HepG2 (cell line): ENCODE measurements around the gene SEH1L. TPM values are rescaled to one million over a fixed set of nuclear protein-coding genes. Genes with fewer than 3 reads are reported as not detected.
A peak's percentile ranks its signal among the peaks of the same experiment; 100 is the strongest.

Source experiments
- CBFB ChIP-seq: sonication (generic); formaldehyde crosslinking; IDR thresholded peaks from 2 replicates; pipeline ENCODE4 v1.4.0; 2020; ENCODE audit warnings: missing genetic modification reagents
- GATAD2A ChIP-seq: IDR thresholded peaks from 2 replicates; pipeline ENCODE4 v1.6.1; 2016
- IRF2 ChIP-seq: IDR thresholded peaks from 2 replicates; pipeline ENCODE4 v1.6.1; 2018; ENCODE audit warnings: missing genetic modification reagents, missing compliant biosample characterization
- KAT8 ChIP-seq: IDR thresholded peaks from 2 replicates; pipeline ENCODE4 v1.6.1; 2016; ENCODE audit warnings: missing genetic modification reagents, missing compliant biosample characterization
- KDM2A ChIP-seq: sonication (generic); formaldehyde crosslinking; IDR thresholded peaks from 2 replicates; pipeline ENCODE4 v1.4.0; 2020; ENCODE audit warnings: low read depth, missing genetic modification reagents, borderline replicate concordance
- KLF11 ChIP-seq: IDR thresholded peaks from 2 replicates; pipeline ENCODE4 v1.6.1; 2016; ENCODE audit warnings: missing compliant biosample characterization
- NFE2L2 ChIP-seq: fragments of 150-350 bp; IDR thresholded peaks from 2 replicates; pipeline ENCODE4 v1.6.1; 2014; ENCODE audit warnings: low read length
- NFYC ChIP-seq: IDR thresholded peaks from 2 replicates; pipeline ENCODE4 v1.6.1; 2016; ENCODE audit warnings: missing genetic modification reagents, missing compliant biosample characterization
- NPAS2 ChIP-seq: sonication (generic); formaldehyde crosslinking; IDR thresholded peaks from 2 replicates; pipeline ENCODE4 v1.8.0; 2022; ENCODE audit warnings: mild to moderate bottlenecking, missing genetic modification reagents, borderline replicate concordance
- NR2F6 ChIP-seq, 2 experiments: IDR thresholded peaks; 2 replicates each; pipeline ENCODE4 v1.6.1; 2016; ENCODE audit warnings: antibody characterized with exemption in 1 of 2, mild to moderate bottlenecking in 1 of 2
- RARA ChIP-seq: IDR thresholded peaks from 2 replicates; pipeline ENCODE4 v1.6.1; 2016; ENCODE audit warnings: missing genetic modification reagents, missing compliant biosample characterization
- RFXANK ChIP-seq: IDR thresholded peaks from 2 replicates; pipeline ENCODE4 v1.6.1; 2016
- SALL1 ChIP-seq: sonication (generic); formaldehyde crosslinking; IDR thresholded peaks from 2 replicates; pipeline ENCODE4 v1.8.0; 2022; ENCODE audit warnings: mild to moderate bottlenecking, missing genetic modification reagents
- SMC3 ChIP-seq: IDR thresholded peaks from 2 replicates; pipeline ENCODE4 v1.6.1; 2011; ENCODE audit warnings: low read length, improper control_type of control experiment
- SP5 ChIP-seq: IDR thresholded peaks from 2 replicates; pipeline ENCODE4 v1.6.1; 2016; ENCODE audit warnings: low read depth, borderline replicate concordance
- ZBTB7B ChIP-seq: sonication (generic); formaldehyde crosslinking; IDR thresholded peaks from 2 replicates; pipeline ENCODE4 v1.4.0; 2020; ENCODE audit warnings: missing genetic modification reagents
- ZNF121 ChIP-seq: sonication (generic); formaldehyde crosslinking; IDR thresholded peaks from 2 replicates; pipeline ENCODE4 v1.5.0; 2020; ENCODE audit warnings: mild to moderate bottlenecking, missing genetic modification reagents
- ZNF484 ChIP-seq: sonication (generic); formaldehyde crosslinking; IDR thresholded peaks from 2 replicates; pipeline ENCODE4 v1.5.1; 2020; ENCODE audit warnings: mild to moderate bottlenecking, low read depth, missing genetic modification reagents, borderline replicate concordance
- polyA plus RNA-seq, 8 experiments: library from polyadenylated mRNA; depleted of rRNA in 3 of 8; stranded (reverse) in 7 of 8; unstranded in 1 of 8; fragments of >200 nt; fragmentation: Illumina TruSeq in 4 of 8; extraction: Trizol in 4 of 8; gene quantifications; 2 replicates each; pipeline versions ENCODE4 v1.2.1 to v1.2.3, GENCODE V29; 2011 to 2016; ENCODE audit warnings: low read depth in 4 of 8, missing spikeins in 1 of 8, mixed read lengths in 1 of 8; ENCODE audit not compliant: insufficient read depth in 1 of 8
- total RNA-seq, 5 experiments: library from RNA; depleted of rRNA; stranded (reverse); fragments of >200 nt; fragmentation: Illumina TruSeq; extraction: Trizol; gene quantifications; 2 replicates each; pipeline ENCODE4 v1.2.3, GENCODE V29; 2016; ENCODE audit warnings: low read depth in 1 of 5
- TF ChIP-seq, protein P1 (sequence below), 2 experiments: sonication (generic) in 1 of 2; formaldehyde crosslinking in 1 of 2; IDR thresholded peaks; 2 replicates each; pipeline versions ENCODE4 v1.5.1 to v1.6.1; 2011 to 2020; ENCODE audit warnings: borderline replicate concordance in 1 of 2, low read depth in 1 of 2, low read length in 1 of 2, mild to moderate bottlenecking in 1 of 2, missing genetic modification reagents in 1 of 2, moderate library complexity in 1 of 2
- TF ChIP-seq, protein P2 (sequence below): sonication (generic); formaldehyde crosslinking; IDR thresholded peaks from 2 replicates; pipeline ENCODE4 v1.5.1; 2020; ENCODE audit warnings: mild to moderate bottlenecking, moderate library complexity, missing genetic modification reagents
- TF ChIP-seq, protein P3 (sequence below): sonication (generic); formaldehyde crosslinking; IDR thresholded peaks from 2 replicates; pipeline ENCODE4 v1.4.0; 2020; ENCODE audit warnings: missing genetic modification reagents

SEH1L gene
- total and polyA plus RNA-seq, 2 of the 13 experiments (the other 11 are each of a cell fraction or from before 2014, with no cell fraction given), result 59.6 to 63.5 TPM

DNA sequence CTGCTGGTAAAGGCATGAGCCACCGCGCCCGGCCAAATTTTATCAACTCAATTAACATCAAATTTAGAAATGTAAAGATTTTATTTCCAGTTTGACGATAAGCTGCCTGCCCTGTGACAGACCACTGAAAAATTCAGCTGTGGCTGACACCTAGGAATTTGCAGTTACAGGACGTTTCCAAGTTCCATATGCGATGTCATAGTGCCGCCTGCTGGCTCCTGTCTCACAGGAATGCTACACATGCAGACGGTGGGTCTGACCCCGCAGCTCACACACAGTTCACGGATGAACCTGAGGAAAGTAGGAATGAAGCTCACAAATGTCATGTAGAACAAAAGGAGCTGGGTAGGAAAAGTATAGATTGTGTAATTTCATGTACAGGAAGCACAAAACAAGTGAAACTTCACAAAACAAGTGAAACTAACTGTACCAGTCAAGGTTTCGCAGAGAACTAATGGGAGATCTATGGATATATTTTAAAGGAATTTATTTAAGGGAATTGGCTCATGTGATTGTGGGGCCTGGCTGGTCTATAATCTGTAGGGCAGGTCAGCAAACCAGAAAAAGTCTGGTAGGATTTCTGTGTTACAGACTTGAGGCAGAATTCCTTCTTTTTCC lies 13.2 kb upstream of the SEH1L start (continued):
- 0 out of 2 replicates have a peak, but pooled peaks have one; percentile 22 for TF ChIP-seq NFE2L2
- peak; percentile 52; the same call in 1 of the 2 replicates for TF ChIP-seq IRF2 (CRISPR knock-in tag)
- TF ChIP-seq, protein P1, sequence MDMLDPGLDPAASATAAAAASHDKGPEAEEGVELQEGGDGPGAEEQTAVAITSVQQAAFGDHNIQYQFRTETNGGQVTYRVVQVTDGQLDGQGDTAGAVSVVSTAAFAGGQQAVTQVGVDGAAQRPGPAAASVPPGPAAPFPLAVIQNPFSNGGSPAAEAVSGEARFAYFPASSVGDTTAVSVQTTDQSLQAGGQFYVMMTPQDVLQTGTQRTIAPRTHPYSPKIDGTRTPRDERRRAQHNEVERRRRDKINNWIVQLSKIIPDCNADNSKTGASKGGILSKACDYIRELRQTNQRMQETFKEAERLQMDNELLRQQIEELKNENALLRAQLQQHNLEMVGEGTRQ (IDR thresholded peaks at IDR 0.05; ENCODE audit: low read depth, low read length), result no peak
- TF ChIP-seq, protein P1 (CRISPR knock-in tag; IDR thresholded peaks at IDR 0.05; ENCODE audit: borderline replicate concordance), result no peak
- TF ChIP-seq, protein P2, sequence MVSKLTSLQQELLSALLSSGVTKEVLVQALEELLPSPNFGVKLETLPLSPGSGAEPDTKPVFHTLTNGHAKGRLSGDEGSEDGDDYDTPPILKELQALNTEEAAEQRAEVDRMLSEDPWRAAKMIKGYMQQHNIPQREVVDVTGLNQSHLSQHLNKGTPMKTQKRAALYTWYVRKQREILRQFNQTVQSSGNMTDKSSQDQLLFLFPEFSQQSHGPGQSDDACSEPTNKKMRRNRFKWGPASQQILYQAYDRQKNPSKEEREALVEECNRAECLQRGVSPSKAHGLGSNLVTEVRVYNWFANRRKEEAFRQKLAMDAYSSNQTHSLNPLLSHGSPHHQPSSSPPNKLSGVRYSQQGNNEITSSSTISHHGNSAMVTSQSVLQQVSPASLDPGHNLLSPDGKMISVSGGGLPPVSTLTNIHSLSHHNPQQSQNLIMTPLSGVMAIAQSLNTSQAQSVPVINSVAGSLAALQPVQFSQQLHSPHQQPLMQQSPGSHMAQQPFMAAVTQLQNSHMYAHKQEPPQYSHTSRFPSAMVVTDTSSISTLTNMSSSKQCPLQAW (CRISPR knock-in tag), result peak; percentile 66
- 0 out of 2 replicates have a peak, but pooled peaks have one; percentile 57 for TF ChIP-seq KDM2A (CRISPR knock-in tag)
- 0 out of 2 replicates have a peak, but pooled peaks have one; percentile 13 for TF ChIP-seq SP5 (CRISPR knock-in tag)
- TF ChIP-seq SALL1 (CRISPR knock-in tag), result peak; percentile 56; the same call in 1 of the 2 replicates
- no peak for TF ChIP-seq NPAS2
- TF ChIP-seq SMC3, result peak; percentile 100
- TF ChIP-seq CBFB (CRISPR knock-in tag), result no peak
- 0 out of 2 replicates have a peak, but pooled peaks have one; percentile 32 for TF ChIP-seq KLF11 (CRISPR knock-in tag)
- 0 out of 2 replicates have a peak, but pooled peaks have one; percentile 30 for TF ChIP-seq KAT8 (CRISPR knock-in tag)
- TF ChIP-seq ZBTB7B (CRISPR knock-in tag), result peak; percentile 52; the same call in 1 of the 2 replicates
- TF ChIP-seq NFYC (CRISPR knock-in tag), result no peak
- peak; percentile 40; the same call in 1 of the 2 replicates for TF ChIP-seq GATAD2A (CRISPR knock-in tag)
- peak; percentile 47; the same call in 1 of the 2 replicates for TF ChIP-seq RFXANK (CRISPR knock-in tag)
- TF ChIP-seq ZNF484 (CRISPR knock-in tag), result no peak
- 0 out of 2 replicates have a peak, but pooled peaks have one; percentile 9 for TF ChIP-seq ZNF121 (CRISPR knock-in tag)
- 0 out of 2 replicates have a peak, but pooled peaks have one; percentile 11 for TF ChIP-seq RARA
- peak; percentile 36; the same call in 1 of the 2 replicates for TF ChIP-seq NR2F6 (IDR thresholded peaks at IDR 0.05)
- peak; percentile 63 for TF ChIP-seq NR2F6 (CRISPR knock-in tag; IDR thresholded peaks at IDR 0.05)
- TF ChIP-seq, protein P3, sequence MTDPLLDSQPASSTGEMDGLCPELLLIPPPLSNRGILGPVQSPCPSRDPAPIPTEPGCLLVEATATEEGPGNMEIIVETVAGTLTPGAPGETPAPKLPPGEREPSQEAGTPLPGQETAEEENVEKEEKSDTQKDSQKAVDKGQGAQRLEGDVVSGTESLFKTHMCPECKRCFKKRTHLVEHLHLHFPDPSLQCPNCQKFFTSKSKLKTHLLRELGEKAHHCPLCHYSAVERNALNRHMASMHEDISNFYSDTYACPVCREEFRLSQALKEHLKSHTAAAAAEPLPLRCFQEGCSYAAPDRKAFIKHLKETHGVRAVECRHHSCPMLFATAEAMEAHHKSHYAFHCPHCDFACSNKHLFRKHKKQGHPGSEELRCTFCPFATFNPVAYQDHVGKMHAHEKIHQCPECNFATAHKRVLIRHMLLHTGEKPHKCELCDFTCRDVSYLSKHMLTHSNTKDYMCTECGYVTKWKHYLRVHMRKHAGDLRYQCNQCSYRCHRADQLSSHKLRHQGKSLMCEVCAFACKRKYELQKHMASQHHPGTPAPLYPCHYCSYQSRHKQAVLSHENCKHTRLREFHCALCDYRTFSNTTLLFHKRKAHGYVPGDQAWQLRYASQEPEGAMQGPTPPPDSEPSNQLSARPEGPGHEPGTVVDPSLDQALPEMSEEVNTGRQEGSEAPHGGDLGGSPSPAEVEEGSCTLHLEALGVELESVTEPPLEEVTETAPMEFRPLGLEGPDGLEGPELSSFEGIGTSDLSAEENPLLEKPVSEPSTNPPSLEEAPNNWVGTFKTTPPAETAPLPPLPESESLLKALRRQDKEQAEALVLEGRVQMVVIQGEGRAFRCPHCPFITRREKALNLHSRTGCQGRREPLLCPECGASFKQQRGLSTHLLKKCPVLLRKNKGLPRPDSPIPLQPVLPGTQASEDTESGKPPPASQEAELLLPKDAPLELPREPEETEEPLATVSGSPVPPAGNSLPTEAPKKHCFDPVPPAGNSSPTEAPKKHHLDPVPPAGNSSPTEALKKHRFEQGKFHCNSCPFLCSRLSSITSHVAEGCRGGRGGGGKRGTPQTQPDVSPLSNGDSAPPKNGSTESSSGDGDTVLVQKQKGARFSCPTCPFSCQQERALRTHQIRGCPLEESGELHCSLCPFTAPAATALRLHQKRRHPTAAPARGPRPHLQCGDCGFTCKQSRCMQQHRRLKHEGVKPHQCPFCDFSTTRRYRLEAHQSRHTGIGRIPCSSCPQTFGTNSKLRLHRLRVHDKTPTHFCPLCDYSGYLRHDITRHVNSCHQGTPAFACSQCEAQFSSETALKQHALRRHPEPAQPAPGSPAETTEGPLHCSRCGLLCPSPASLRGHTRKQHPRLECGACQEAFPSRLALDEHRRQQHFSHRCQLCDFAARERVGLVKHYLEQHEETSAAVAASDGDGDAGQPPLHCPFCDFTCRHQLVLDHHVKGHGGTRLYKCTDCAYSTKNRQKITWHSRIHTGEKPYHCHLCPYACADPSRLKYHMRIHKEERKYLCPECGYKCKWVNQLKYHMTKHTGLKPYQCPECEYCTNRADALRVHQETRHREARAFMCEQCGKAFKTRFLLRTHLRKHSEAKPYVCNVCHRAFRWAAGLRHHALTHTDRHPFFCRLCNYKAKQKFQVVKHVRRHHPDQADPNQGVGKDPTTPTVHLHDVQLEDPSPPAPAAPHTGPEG (CRISPR knock-in tag), result no peak
